Urinary bladder (tissue), 4 donors: Measurements from ENCODE around the gene TDRD9. TPM values are rescaled to one million over a fixed set of nuclear protein-coding genes. Genes with fewer than 3 reads are reported as not detected.

Source experiments
- DNase-seq: peaks from one replicate; pipeline ENCODE4 v3.0.0-alpha.2; 2015; ENCODE audit errors: extremely low spot score
- H3K27ac ChIP-seq: one replicate; pipeline ENCODE4 v1.5.1; 2013; ENCODE audit warnings: low read depth, mild to moderate bottlenecking, moderate library complexity
- H3K36me3 ChIP-seq: one replicate; pipeline ENCODE4 v1.6.1; 2013; ENCODE audit warnings: mild to moderate bottlenecking, moderate library complexity; ENCODE audit not compliant: insufficient read depth
- H3K4me1 ChIP-seq: one replicate; pipeline ENCODE4 v1.6.1; 2013; ENCODE audit warnings: mild to moderate bottlenecking, moderate library complexity; ENCODE audit not compliant: insufficient read depth
- H3K4me3 ChIP-seq: one replicate; pipeline ENCODE4 v1.5.1; 2013; ENCODE audit warnings: low read depth, low read length
- WGBS: extraction: QIAGEN DNeasy Blood & Tissue Kit; methylation state at CpG from one replicate; pipeline ENCODE4 v1.1.7; 2013; 5-methylcytosine and 5-hydroxymethylcytosine counted together
- polyA plus RNA-seq: library from polyadenylated mRNA; stranded (reverse); fragments of 200-250 nt; gene quantifications from one replicate; pipeline ENCODE4 v1.2.3, GENCODE V29; 2013
- total RNA-seq: library from RNA; depleted of rRNA; stranded (reverse); fragments of >200 nt; gene quantifications from one replicate; pipeline ENCODE4 v1.2.3, GENCODE V29; 2014
- donor health status: healthy with polysubstance abuse.
- donor health status: healthy.

TDRD9 gene
- total and polyA plus RNA-seq, 2 donors = 0.95 to 2.4 TPM

- no peak for DNase-seq
- no peaks in the 10 kb centered on the region for H3K4me1 ChIP-seq
- H3K4me3 ChIP-seq = no peak overlapping the region
- 93% methylated on average over 20 of the region's 20 CpGs for WGBS
- no peaks in the 10 kb centered on the region for H3K36me3 ChIP-seq
- H3K27ac ChIP-seq = no peak overlapping the region
These were observed 162.0 kb downstream of the TDRD9 start for GRCh38 chr14:104090071-104090748.

- DNase-seq = no peak
- H3K27ac ChIP-seq = no peak overlapping the region
- no peak overlapping the region for H3K4me3 ChIP-seq
- WGBS = 36% methylated on average over 26 of the region's 26 CpGs
- no peaks in the 10 kb centered on the region for H3K36me3 ChIP-seq
- H3K4me1 ChIP-seq = no peaks in the 10 kb centered on the region
These were observed 163.0 kb downstream of the TDRD9 start for GRCh38 chr14:104091061-104091926.

- H3K4me1 ChIP-seq = no peaks in the 10 kb centered on the region
- DNase-seq = no peak
- 88% methylated on average over 23 of the region's 23 CpGs for WGBS
- no peak overlapping the region for H3K27ac ChIP-seq
- no peaks in the 10 kb centered on the region for H3K36me3 ChIP-seq
- H3K4me3 ChIP-seq = no peak overlapping the region
These were observed 163.9 kb downstream of the TDRD9 start for GRCh38 chr14:104091927-104092771.

DNA sequence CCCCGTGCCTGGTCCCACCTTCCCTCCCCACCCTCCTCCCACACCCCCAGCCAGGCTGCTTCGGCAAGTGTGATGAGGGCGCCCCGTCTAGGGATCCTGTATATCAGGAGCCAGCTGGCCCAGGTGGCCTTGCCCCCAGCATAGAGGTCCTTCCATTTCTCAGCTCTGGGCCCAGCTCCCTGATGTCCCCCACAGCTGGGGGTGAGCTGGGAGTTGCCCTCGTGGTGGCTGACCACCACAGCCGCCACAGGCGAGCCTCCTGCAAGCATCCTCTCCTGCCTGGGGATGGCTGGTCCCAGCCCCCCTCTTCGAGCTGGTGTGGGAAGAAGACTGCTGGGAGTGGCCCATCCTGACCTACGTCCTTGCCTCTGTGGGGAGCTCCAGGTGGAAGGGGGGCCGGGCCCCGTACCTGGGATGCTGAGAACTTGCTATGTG, 164.7 kb downstream of the TDRD9 start:
- H3K4me3 ChIP-seq = no peak overlapping the region
- H3K36me3 ChIP-seq = no peaks in the 10 kb centered on the region
- no peaks in the 10 kb centered on the region for H3K4me1 ChIP-seq
- no peak overlapping the region for H3K27ac ChIP-seq
- DNase-seq = no peak
- 81% methylated on average over 11 of the region's 11 CpGs for WGBS

DNA sequence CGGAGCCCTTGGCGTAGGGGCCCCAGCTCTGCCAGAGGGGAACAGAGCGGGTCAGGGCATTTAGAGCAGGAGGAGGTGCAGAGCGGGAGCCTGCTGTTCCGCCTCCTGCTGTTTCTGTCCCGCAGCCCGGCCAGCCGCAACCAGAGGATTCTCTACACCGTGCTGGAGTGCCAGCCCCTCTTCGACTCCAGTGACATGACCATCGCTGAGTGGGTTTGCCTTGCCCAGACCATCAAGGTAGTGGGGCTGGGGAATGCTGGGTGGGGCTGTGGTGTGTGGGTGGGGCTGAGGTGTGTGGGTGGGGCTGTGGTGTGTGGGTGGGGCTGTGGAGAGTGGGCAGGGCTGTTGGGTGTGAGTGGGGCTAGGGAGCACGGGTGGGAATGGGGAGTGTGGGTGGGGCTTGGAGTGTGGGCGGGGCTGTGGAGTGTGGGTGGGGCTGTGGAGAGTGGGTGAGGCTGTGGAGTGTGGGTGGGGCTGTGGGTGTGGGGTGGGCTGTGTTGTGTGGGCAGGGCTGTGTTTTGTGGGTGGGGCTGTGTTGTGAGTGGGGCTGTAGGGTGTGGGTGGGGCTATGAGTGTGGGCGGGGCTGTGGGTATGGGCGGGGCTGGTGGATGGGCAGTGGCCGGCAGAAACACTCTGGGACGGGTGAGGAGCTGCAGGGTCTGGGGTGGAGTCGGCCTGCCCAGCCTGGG, 165.3 kb downstream of the TDRD9 start:
- H3K36me3 ChIP-seq = no peaks in the 10 kb centered on the region
- 70% methylated on average over 18 of the region's 18 CpGs for WGBS
- DNase-seq = no peak
- no peaks in the 10 kb centered on the region for H3K4me1 ChIP-seq
- H3K27ac ChIP-seq = no peak overlapping the region
- no peak overlapping the region for H3K4me3 ChIP-seq

GRCh38 chr14:104094056-104094708, 165.9 kb downstream of the TDRD9 start:
- H3K4me1 ChIP-seq = no peaks in the 10 kb centered on the region
- no peak overlapping the region for H3K4me3 ChIP-seq
- WGBS = 66% methylated on average over 20 of the region's 20 CpGs
- DNase-seq = no peak
- H3K27ac ChIP-seq = no peak overlapping the region
- H3K36me3 ChIP-seq = no peaks in the 10 kb centered on the region

GRCh38 chr14:104094709-104095425, 166.6 kb downstream of the TDRD9 start:
- no peaks in the 10 kb centered on the region for H3K36me3 ChIP-seq
- DNase-seq = no peak
- no peaks in the 10 kb centered on the region for H3K4me1 ChIP-seq
- 54% methylated on average over 35 of the region's 35 CpGs for WGBS
- H3K27ac ChIP-seq = no peak overlapping the region
- no peak overlapping the region for H3K4me3 ChIP-seq

DNA sequence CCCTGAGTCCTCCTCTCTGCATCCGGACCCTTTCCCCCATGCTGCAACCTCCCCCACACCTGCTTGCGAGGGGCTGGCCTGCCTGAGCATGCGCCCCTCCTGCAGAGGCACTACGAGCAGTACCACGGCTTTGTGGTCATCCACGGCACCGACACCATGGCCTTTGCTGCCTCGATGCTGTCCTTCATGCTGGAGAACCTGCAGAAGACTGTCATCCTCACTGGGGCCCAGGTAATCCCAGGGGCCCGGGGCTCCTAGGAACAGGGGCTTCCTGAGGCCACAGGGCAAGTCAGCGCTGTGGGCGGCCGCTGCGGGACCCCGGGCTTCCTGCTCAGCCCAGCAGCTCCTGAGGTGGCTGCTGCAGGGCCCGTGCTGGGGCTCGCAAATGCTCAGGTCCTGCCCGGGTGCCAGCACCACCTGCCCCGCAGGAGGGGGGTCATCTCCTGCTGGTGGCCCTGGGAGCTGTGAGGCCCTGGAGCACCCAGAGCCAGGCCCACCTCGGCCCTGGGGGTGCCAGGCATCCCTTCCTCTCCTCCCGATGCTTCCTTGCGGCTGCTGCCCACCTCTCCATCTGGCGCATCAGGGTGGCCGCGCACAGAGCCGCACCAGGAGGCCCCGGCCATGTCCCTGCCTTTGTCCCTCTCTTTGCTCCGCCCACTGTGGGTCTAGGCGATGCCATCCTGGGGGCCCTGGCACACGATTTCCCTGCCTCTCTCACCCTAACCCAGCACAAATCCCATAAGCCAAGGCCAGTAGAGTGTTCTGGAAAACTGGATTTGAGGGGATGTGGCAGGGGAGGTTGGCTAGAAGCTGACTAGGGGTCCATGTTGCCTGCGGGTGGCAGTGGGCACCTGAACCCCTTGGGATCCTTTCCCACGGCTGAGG, 167.4 kb downstream of the TDRD9 start:
- WGBS = 92% methylated on average over 31 of the region's 31 CpGs
- no peaks in the 10 kb centered on the region for H3K4me1 ChIP-seq
- DNase-seq = no peak
- H3K4me3 ChIP-seq = no peak overlapping the region
- H3K27ac ChIP-seq = no peak overlapping the region
- no peaks in the 10 kb centered on the region for H3K36me3 ChIP-seq

- 81% methylated on average over 14 of the region's 14 CpGs for WGBS
- no peaks in the 10 kb centered on the region for H3K4me1 ChIP-seq
- H3K4me3 ChIP-seq = no peak overlapping the region
- DNase-seq = no peak
- no peak overlapping the region for H3K27ac ChIP-seq
- no peaks in the 10 kb centered on the region for H3K36me3 ChIP-seq
These were observed 168.1 kb downstream of the TDRD9 start for GRCh38 chr14:104096318-104096717.

DNA sequence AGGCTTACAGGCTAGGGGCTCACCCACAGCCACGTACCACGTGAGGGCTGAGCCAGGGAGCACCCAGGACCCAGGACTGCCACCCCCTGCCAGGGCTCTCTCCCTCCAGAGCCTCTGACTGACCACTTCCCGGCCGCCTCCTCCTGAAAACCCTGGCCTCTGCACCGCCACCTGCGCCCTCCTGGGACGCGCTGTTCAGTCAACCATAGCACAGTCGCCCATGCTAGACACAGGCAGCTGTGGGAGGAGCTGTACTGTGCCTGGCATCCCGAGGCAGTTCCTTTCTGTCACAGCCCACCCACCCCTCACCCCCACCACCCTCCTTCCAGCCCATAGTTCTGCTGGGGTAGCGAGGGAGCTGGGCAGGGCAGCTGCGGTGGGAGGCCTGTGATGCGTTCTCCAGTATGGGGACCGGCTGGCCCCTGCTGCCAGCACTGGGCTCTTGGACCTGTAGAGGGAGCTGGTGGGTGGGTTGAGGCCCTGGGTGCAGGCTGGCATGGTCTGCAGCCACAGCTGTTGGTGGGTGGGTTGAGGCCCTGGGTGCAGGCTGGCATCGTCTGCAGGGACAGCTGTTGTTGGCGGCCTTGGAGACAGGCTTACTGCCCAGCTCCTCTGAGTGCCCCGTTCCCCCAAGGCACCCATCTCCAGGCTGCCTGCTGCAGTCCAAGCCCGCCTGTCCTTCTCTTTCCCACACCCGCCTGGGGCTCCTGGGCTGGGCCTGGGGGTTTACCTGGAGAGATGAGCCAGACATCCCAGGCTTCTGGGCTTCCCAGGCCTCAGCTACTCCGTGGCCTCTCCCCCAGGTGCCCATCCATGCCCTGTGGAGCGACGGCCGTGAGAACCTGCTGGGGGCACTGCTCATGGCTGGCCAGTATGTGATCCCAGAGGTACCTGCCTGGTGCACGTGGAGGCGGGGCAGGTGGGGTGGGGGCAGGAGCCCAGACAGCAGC, 168.8 kb downstream of the TDRD9 start:
- 87% methylated on average over 25 of the region's 25 CpGs for WGBS
- Histone ChIP-seq H3K36me3 (no peaks in the 10 kb centered on the region), H3K27ac (no peak overlapping the region), H3K4me1 (no peaks in the 10 kb centered on the region), H3K4me3 (no peak overlapping the region)
- no peak for DNase-seq
